ENCODE measurements around the gene MGLL. TPM values are rescaled to one million over a fixed set of nuclear protein-coding genes. Genes with fewer than 3 reads are reported as not detected.
A peak's percentile ranks its signal among the peaks of the same experiment; 100 is the strongest.
"Not testable (repeated sequence)": the region's sequence is repeated elsewhere in the genome, so short reads cannot be mapped to it uniquely, and the experiment has no call there.

Gene MGLL
- total and polyA plus RNA-seq, 8 donors, result 10.5 to 118 (median 37.9) TPM

- Histone ChIP-seq H3K4me3 (no peak overlapping the region), H3K4me1 (peaks cover 0 to 32% (median 11%) of the 10 kb centered on the region in 4 donors), H3K36me3 (peaks cover 0 to 6% (median 5%) of the 10 kb centered on the region in 4 donors), H3K27me3 (no peaks in the 10 kb centered on the region), H3K9me3 (no peaks in the 10 kb centered on the region), H3K27ac (no peak overlapping the region)
- intact Hi-C loops (cut with DNase I; ENCODE audit: low total_unique reads), result no loop called here
- WGBS, 5 donors, result 73 to 79% (median 76%) methylated on average over 18 to 22 of the region's 22 CpGs
- no peak for DNase-seq
- TF ChIP-seq CTCF (IDR thresholded peaks at IDR 0.05) (no peak), POLR2AphosphoS5 (IDR thresholded peaks at IDR 0.05) (no peak), POLR2A (IDR thresholded peaks at IDR 0.05) (no peak), EP300 (IDR thresholded peaks at IDR 0.05) (no peak)
Measured at GRCh38 chr3:127684871-127685707, 137.2 kb downstream of the MGLL start.

GRCh38 chr3:127682561-127682960 lies 139.8 kb downstream of the MGLL start:
- Histone ChIP-seq H3K27me3 (no peaks in the 10 kb centered on the region), H3K4me3 (no peak overlapping the region), H3K9me3 (no peaks in the 10 kb centered on the region), H3K27ac (no peak overlapping the region), H3K36me3 (peaks cover 5 to 31% (median 31%) of the 10 kb centered on the region in 4 donors), H3K4me1 (peaks cover 0 to 10% (median 0%) of the 10 kb centered on the region in 4 donors)
- WGBS, 5 donors, result 66 to 79% (median 71%) methylated on average over 5 to 8 of the region's 8 CpGs
- TF ChIP-seq POLR2AphosphoS5 (IDR thresholded peaks at IDR 0.05) (no peak), EP300 (IDR thresholded peaks at IDR 0.05) (no peak), CTCF (IDR thresholded peaks at IDR 0.05) (no peak), POLR2A (IDR thresholded peaks at IDR 0.05) (no peak)
- intact Hi-C loops (cut with DNase I; ENCODE audit: low total_unique reads), result no loop called here
- peak; percentile 2 to 20 for DNase-seq

- DNase-seq, result peak in 1 of 2 donors; percentile 4
- 88 to 96% (median 93%) methylated on average over 6 of the region's 6 CpGs for WGBS, 5 donors
Measured at GRCh38 chr3:127682175-127682554, 140.2 kb downstream of the MGLL start.

GRCh38 chr3:127680798-127681221 lies 141.5 kb downstream of the MGLL start:
- Histone ChIP-seq H3K36me3 (peaks cover 12 to 49% (median 48%) of the 10 kb centered on the region in 4 donors), H3K9me3 (no peaks in the 10 kb centered on the region), H3K27me3 (no peaks in the 10 kb centered on the region), H3K27ac (peak overlapping the region in 1 of 5 donors; percentile 9), H3K4me1 (peaks cover 0 to 12% (median 3%) of the 10 kb centered on the region in 4 donors), H3K4me3 (no peak overlapping the region)
- DNase-seq, result peak in 1 of 2 donors; percentile 20
- TF ChIP-seq EP300 (IDR thresholded peaks at IDR 0.05) (no peak), POLR2A (IDR thresholded peaks at IDR 0.05) (no peak), CTCF (IDR thresholded peaks at IDR 0.05) (no peak), POLR2AphosphoS5 (IDR thresholded peaks at IDR 0.05) (no peak)
- intact Hi-C loops (cut with DNase I; ENCODE audit: low total_unique reads), result no loop called here
- WGBS, 5 donors, result 79 to 100% (median 94%) methylated on average over 1 of the region's 1 CpG

More at GRCh38 chr3:127682175-127682554, 140.2 kb downstream of the MGLL start:
- H3K27ac ChIP-seq; H3K4me3 ChIP-seq; H3K9me3 ChIP-seq; intact Hi-C loops (cut with DNase I; ENCODE audit: low total_unique reads); H3K27me3 ChIP-seq: not testable (repeated sequence)
- H3K36me3 ChIP-seq, result peaks cover 9 to 35% (median 35%) of the 10 kb centered on the region in 4 donors
- peaks cover 0 to 10% (median 0%) of the 10 kb centered on the region in 4 donors for H3K4me1 ChIP-seq
